H7 (cell line): ENCODE measurements around the gene GET3. TPM values are rescaled to one million over a fixed set of nuclear protein-coding genes. Genes with fewer than 3 reads are reported as not detected.

Source experiments
- DNase-seq: peaks from one replicate; pipeline ENCODE4 v3.0.0; 2012
- H3K27me3 ChIP-seq: 2 replicates; pipeline ENCODE4 v1.6.0; 2011; ENCODE audit warnings: mild to moderate bottlenecking, low read length; ENCODE audit not compliant: control insufficient read depth, insufficient read depth
- H3K36me3 ChIP-seq: replicated peaks from 2 replicates; pipeline ENCODE4 v1.5.1; 2011; ENCODE audit warnings: low read length; ENCODE audit not compliant: control insufficient read depth, insufficient read depth
- H3K4me3 ChIP-seq: 2 replicates; pipeline ENCODE4 v1.5.1; 2011; ENCODE audit warnings: low read depth, mild to moderate bottlenecking, control low read depth, low read length, moderate library complexity; ENCODE audit not compliant: insufficient read depth
- total RNA-seq: library from RNA; depleted of rRNA; stranded (reverse); fragments of >200 nt; shearing (Covaris generic); gene quantifications from 2 replicates; pipeline ENCODE4 v1.2.3, GENCODE V29; 2014

The GET3 gene
- total RNA-seq, 1 experiment from 2014 or later: 166 TPM

DNA sequence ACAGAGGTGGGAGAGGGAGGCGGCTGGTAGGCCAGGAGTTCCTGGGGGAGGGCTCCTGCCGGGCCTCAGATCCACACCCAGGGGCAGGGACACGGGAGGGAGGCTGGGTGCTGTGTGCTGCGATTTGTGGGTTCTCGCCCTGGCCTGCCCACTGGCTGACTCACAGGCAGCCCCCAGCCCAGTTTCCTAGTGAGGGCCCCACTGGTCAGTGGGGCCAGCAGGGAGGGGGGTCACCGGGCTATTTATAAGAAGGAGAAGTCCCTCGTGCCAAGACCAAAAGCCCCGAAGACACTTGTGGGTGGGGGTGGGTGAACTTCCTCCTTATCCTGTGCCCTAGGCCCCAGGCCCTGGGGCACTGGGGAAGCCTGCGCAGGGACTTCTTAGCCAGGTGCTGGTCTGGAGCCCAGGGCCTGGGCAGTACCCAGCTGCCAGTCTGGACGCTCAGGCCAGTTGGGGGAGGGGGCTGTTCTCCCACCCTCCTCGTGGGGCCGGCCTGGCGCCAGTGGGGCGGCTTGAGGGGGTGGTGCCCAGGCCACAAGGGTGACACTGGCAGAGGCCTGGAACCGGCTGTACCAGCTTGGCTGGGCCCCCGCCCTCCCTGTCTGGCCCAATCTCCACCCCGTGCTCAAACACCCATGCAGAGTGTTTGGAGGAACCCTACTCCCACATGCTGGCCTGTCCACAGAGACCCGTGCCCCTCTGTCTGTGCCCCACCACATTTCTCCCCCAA lies 49.0 kb downstream of the GET3 start:
- Histone ChIP-seq H3K4me3 (no peak overlapping the region), H3K36me3 (no peaks in the 10 kb centered on the region), H3K27me3 (peaks cover 6% of the 10 kb centered on the region)
- peak; percentile 61 for DNase-seq

- DNase-seq: no peak
These were observed 49.7 kb downstream of the GET3 start for GRCh38 chr19:12786952-12787351.

DNA sequence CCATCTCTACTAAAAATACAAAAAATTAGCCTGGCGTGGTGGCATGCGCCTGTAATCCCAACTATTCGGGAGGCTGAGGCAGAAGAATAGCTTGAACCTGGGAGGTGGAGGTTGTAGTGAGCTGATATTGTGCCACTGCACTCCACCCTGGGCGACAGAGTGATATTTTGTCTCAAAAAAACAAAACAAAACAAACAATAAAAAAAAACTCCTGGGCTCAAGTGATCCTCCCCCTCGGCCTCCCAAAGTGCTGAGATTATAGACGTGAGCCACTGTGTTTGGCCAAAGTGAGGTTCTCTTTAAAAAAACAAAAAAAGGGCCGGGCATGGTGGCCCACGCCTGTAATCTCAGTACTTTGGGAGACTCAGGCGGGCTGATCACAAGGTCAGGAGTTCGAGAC lies 50.2 kb downstream of the GET3 start:
- DNase-seq: no peak
- no peaks in the 10 kb centered on the region for H3K36me3 ChIP-seq
- H3K4me3 ChIP-seq: no peak overlapping the region
- H3K27me3 ChIP-seq: peaks cover 17% of the 10 kb centered on the region

More at GRCh38 chr19:12786952-12787351, 49.7 kb downstream of the GET3 start:
- Histone ChIP-seq H3K36me3 (no peaks in the 10 kb centered on the region), H3K27me3 (peaks cover 12% of the 10 kb centered on the region), H3K4me3 (no peak overlapping the region)

DNA sequence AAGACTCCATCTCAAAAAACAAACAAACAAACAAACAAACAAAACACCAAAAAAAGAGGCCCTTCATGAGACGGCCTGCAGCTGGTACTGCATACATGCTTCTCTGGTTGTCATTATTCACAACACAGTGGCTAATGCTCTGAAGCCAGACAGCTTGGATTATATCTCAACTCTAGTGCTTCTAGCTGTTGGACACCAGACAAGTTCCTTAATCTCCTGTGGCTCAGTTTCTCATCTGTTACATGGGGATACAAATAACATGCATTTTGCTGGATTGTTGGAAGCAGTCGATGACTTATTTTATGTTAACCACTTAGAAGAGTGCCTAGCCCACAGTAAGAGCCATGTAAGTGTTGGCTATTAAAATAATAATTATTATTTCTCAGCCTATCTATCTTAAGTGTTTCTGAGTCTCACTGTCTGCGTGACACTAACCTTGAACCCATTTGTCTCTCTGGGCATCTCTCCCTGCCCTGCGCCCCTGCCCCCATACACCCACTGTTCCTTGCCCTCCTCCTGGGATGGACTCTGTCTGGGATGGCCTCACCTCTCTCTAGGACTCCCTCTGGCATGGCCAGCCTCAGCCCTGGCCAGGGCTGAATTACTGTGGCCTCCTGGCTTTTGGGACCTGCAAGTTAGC lies 50.9 kb downstream of the GET3 start:
- no peak for DNase-seq
- Histone ChIP-seq H3K4me3 (no peak overlapping the region), H3K36me3 (no peaks in the 10 kb centered on the region), H3K27me3 (peaks cover 21% of the 10 kb centered on the region)

DNA sequence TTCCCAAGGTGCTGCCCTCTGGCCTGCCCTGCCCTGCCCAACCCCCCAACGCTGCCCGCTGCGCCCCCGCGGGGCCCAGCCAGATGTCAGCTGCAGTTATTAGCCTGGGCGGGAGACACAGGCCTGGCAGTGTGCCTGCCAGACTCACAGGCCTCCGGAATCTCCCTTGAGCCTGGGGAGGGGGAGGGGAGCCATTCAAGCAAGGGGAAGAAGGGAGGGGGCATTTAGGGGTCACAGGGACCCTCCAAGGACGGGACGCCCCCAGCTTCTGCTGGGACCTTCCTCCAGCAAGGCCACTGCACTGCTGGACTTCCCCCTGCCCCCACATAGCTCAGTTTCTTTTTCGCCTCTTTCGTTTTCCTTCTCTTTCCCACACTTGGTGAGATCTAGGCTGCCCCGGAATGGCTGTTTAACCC lies 51.4 kb downstream of the GET3 start:
- DNase-seq: peak; percentile 88
- peaks cover 21% of the 10 kb centered on the region for H3K27me3 ChIP-seq
- no peaks in the 10 kb centered on the region for H3K36me3 ChIP-seq
- H3K4me3 ChIP-seq: peak overlapping the region; percentile 39; the same call in 1 of the 2 replicates

GRCh38 chr19:12789098-12789903 lies 52.0 kb downstream of the GET3 start:
- no peak for DNase-seq
- H3K36me3 ChIP-seq: no peaks in the 10 kb centered on the region
- peaks cover 21% of the 10 kb centered on the region for H3K27me3 ChIP-seq
- peak overlapping the region; percentile 39 for H3K4me3 ChIP-seq

GRCh38 chr19:12789904-12790619 lies 52.8 kb downstream of the GET3 start:
- Histone ChIP-seq H3K36me3 (no peaks in the 10 kb centered on the region), H3K4me3 (peak overlapping the region; percentile 70), H3K27me3 (peaks cover 21% of the 10 kb centered on the region)
- DNase-seq: peak; percentile 99

- Histone ChIP-seq H3K4me3 (peak overlapping the region; percentile 70), H3K27me3 (peaks cover 21% of the 10 kb centered on the region), H3K36me3 (no peaks in the 10 kb centered on the region)
- no peak for DNase-seq
These were observed 53.5 kb downstream of the GET3 start for GRCh38 chr19:12790628-12791344.

DNA sequence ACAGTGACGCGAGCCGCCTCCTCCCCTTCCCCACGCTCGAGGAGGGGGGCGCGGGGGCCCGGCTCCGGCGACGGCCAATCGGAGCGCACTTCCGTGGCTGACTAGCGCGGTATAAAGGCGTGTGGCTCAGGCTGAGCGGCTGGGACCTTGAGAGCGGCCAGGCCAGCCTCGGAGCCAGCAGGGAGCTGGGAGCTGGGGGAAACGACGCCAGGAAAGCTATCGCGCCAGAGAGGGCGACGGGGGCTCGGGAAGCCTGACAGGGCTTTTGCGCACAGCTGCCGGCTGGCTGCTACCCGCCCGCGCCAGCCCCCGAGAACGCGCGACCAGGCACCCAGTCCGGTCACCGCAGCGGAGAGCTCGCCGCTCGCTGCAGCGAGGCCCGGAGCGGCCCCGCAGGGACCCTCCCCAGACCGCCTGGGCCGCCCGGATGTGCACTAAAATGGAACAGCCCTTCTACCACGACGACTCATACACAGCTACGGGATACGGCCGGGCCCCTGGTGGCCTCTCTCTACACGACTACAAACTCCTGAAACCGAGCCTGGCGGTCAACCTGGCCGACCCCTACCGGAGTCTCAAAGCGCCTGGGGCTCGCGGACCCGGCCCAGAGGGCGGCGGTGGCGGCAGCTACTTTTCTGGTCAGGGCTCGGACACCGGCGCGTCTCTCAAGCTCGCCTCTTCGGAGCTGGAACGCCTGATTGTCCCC lies 54.2 kb downstream of the GET3 start, which contains the start of gene JUNB:
Gene JUNB, plus strand, starts transcription at position 142 of the 706 bp plus-strand sequence. Its CDS starts 286 bp downstream, at position 428.
- H3K27me3 ChIP-seq: peaks cover 21% of the 10 kb centered on the region
- H3K4me3 ChIP-seq: peak within 1 kb of the TSS; percentile 70
- peak; percentile 92 for DNase-seq
- H3K36me3 ChIP-seq: no peaks in the 10 kb centered on the region

- DNase-seq: peak; percentile 83
- Histone ChIP-seq H3K36me3 (0 out of 2 replicates have a peak, but pooled peaks cover 2% of the 10 kb centered on the region), H3K27me3 (peaks cover 21% of the 10 kb centered on the region), H3K4me3 (peak overlapping the region; percentile 70)
These were observed 55.0 kb downstream of the GET3 start for GRCh38 chr19:12792051-12792852.

GRCh38 chr19:12792853-12793289 lies 55.6 kb downstream of the GET3 start:
- Histone ChIP-seq H3K27me3 (peaks cover 21% of the 10 kb centered on the region), H3K36me3 (0 out of 2 replicates have a peak, but pooled peaks cover 2% of the 10 kb centered on the region), H3K4me3 (peak overlapping the region; percentile 70)
- peak; percentile 66 for DNase-seq
